Naive B cell (primary cell): ENCODE measurements around the gene KCND1. TPM values are rescaled to one million over a fixed set of nuclear protein-coding genes. Genes with fewer than 3 reads are reported as not detected.

Source experiments
- ATAC-seq, 2 donors: fragments of 150-1000 bp; cut with Tn5 transposase; 2 replicates each; pipeline ENCODE4 v1.10.0; 2021; ENCODE audit warnings: low read depth in 2 of 2, mild to moderate bottlenecking in 2 of 2, moderate library complexity in 2 of 2
- DNase-seq: peaks from one replicate; pipeline ENCODE4 v3.0.0; 2022
- H3K27ac Mint-ChIP-seq, 6 donors: one replicate each; pipeline ENCODE4 v1.8.0; 2020 to 2022; ENCODE audit warnings: mild to moderate bottlenecking in 6 of 6, mixed read lengths in 6 of 6, moderate library complexity in 5 of 6, inconsistent platforms in 2 of 6
- H3K27me3 Mint-ChIP-seq, 3 donors: one replicate each; pipeline ENCODE4 v1.8.0; 2021 to 2022; ENCODE audit warnings: mixed read lengths in 3 of 3, mild to moderate bottlenecking in 1 of 3
- H3K36me3 Mint-ChIP-seq, 2 donors: one replicate each; pipeline ENCODE4 v1.8.0; 2020 to 2022; ENCODE audit warnings: mixed read lengths in 2 of 2, inconsistent platforms in 1 of 2, mild to moderate bottlenecking in 1 of 2
- H3K4me1 Mint-ChIP-seq, 3 donors: one replicate each; pipeline ENCODE4 v1.8.0; 2020 to 2022; ENCODE audit warnings: mixed read lengths in 3 of 3, inconsistent platforms in 1 of 3, mild to moderate bottlenecking in 1 of 3, moderate library complexity in 1 of 3
- H3K4me3 Mint-ChIP-seq, 8 donors: one replicate each; pipeline ENCODE4 v1.8.0; 2020 to 2022; ENCODE audit warnings: mild to moderate bottlenecking in 8 of 8, mixed read lengths in 8 of 8, moderate library complexity in 8 of 8, inconsistent platforms in 2 of 8
- H3K9me3 Mint-ChIP-seq, 7 donors: one replicate each; pipeline ENCODE4 v1.8.0; 2020 to 2022; ENCODE audit warnings: mixed read lengths in 7 of 7, mild to moderate bottlenecking in 5 of 7, inconsistent platforms in 2 of 7, moderate library complexity in 1 of 7
- polyA plus RNA-seq, 6 donors: library from polyadenylated mRNA; unstranded; fragments of 300-500 nt; fragmentation: Illumina TruSeq; gene quantifications; one replicate each; pipeline ENCODE4 v1.2.3, GENCODE V29; 2021; ENCODE audit warnings: low read depth in 6 of 6

KCND1 gene
- polyA plus RNA-seq, 6 donors from 2014 or later, result 0.12 to 2.0 (median 0.18) TPM; not detected in 3

- Mint-ChIP-seq H3K9me3 (peaks cover 0 to 3% (median 0%) of the 10 kb centered on the region in 7 donors), H3K4me3 (peak within 1 kb of the TSS; percentile 78 to 95 (median 92)), H3K4me1 (peaks cover 30 to 53% (median 32%) of the 10 kb centered on the region in 3 donors), H3K27me3 (no peaks in the 10 kb centered on the region), H3K36me3 (no peaks in the 10 kb centered on the region), H3K27ac (peak within 1 kb of the TSS; percentile 95 to 99 (median 96))
- DNase-seq (peak; percentile 82), ATAC-seq (peak; percentile 74 to 78)
Observed at GRCh38 chrX:48911412-48912182, 60.0 kb downstream of the KCND1 start, which contains the start of gene SLC35A2. SLC35A2 (minus strand) TSS chrX:48911646; CDS start chrX:48911636, 10 bp downstream.

Other genes starting within 250 kb of the KCND1 start
- gene GLOD5, start 210.1 kb downstream of the KCND1 start, polyA plus RNA-seq, result not detected
- under 1 TPM in 2 of 6 donors, not detected in 4; 0.23 to 0.27 TPM for gene GATA1, start 185.3 kb downstream of the KCND1 start, polyA plus RNA-seq
- gene HDAC6, start 169.8 kb downstream of the KCND1 start, polyA plus RNA-seq, result 10 to 100 TPM; 11.9 to 26.6 (median 21.2) TPM
- gene ERAS, start 145.3 kb downstream of the KCND1 start, polyA plus RNA-seq, result under 1 TPM in 2 of 6 donors, not detected in 4; 0.51 to 0.92 TPM
- under 1 TPM in 1 of 6 donors, not detected in 5; 0.57 TPM for gene PCSK1N, start 136.2 kb downstream of the KCND1 start, polyA plus RNA-seq
- gene TIMM17B, start 74.1 kb downstream of the KCND1 start, polyA plus RNA-seq, result 10 to 100 TPM; 77.1 to 97.2 (median 86.4) TPM
- 100 to 1,000 TPM in 1 of 6 donors, 10 to 100 TPM in 5; 56.8 to 101 (median 83.6) TPM for gene PQBP1, start 73.9 kb downstream of the KCND1 start, polyA plus RNA-seq
- gene SLC35A2, start 60.2 kb downstream of the KCND1 start, polyA plus RNA-seq, result 10 to 100 TPM in 3 of 6 donors, 1 to 10 TPM in 3; 8.5 to 11.6 (median 10.0) TPM
- 100 to 1,000 TPM; 202 to 489 (median 254) TPM for gene PIM2, start 52.8 kb downstream of the KCND1 start, polyA plus RNA-seq
- gene OTUD5, start 14.2 kb downstream of the KCND1 start, polyA plus RNA-seq, result 10 to 100 TPM; 27.6 to 53.2 (median 39.1) TPM
- gene GRIPAP1, start 30.4 kb upstream of the KCND1 start, polyA plus RNA-seq, result 10 to 100 TPM in 5 of 6 donors, 1 to 10 TPM in 1; 9.3 to 26.8 (median 13.6) TPM
- 10 to 100 TPM in 1 of 6 donors, 1 to 10 TPM in 5; 4.5 to 11.4 (median 6.1) TPM for gene TFE3, start 71.5 kb upstream of the KCND1 start, polyA plus RNA-seq
- 1 to 10 TPM in 1 of 6 donors, under 1 TPM in 4, not detected in 1; 0.62 to 1.7 (median 0.79) TPM for gene CCDC120, start 87.2 kb upstream of the KCND1 start, polyA plus RNA-seq
- 10 to 100 TPM; 25.5 to 49.0 (median 38.8) TPM for gene PRAF2, start 102.2 kb upstream of the KCND1 start, polyA plus RNA-seq
- 10 to 100 TPM; 50.0 to 84.9 (median 57.4) TPM for gene WDR45, start 108.0 kb upstream of the KCND1 start, polyA plus RNA-seq
- 10 to 100 TPM; 17.9 to 33.9 (median 22.0) TPM for gene GPKOW, start 151.9 kb upstream of the KCND1 start, polyA plus RNA-seq
- under 1 TPM in 5 of 6 donors, not detected in 1; 0.18 to 0.96 (median 0.35) TPM for gene MAGIX, start 190.9 kb upstream of the KCND1 start, polyA plus RNA-seq
- gene PLP2, start 200.1 kb upstream of the KCND1 start, polyA plus RNA-seq, result 100 to 1,000 TPM; 110 to 208 (median 153) TPM
- 1 to 10 TPM in 5 of 6 donors, not detected in 1; 3.6 to 8.6 (median 5.4) TPM for gene PRICKLE3, start 214.5 kb upstream of the KCND1 start, polyA plus RNA-seq
- 1 to 10 TPM in 1 of 6 donors, under 1 TPM in 4, not detected in 1; 0.15 to 1.3 (median 0.47) TPM for gene SYP, start 228.3 kb upstream of the KCND1 start, polyA plus RNA-seq